Activated T-cell treated with anti-CD3 and anti-CD28 coated beads, Interleukin-2, amount 50 U/mL, for 72 hours (primary cell): ENCODE measurements around the gene AKTIP. TPM values are rescaled to one million over a fixed set of nuclear protein-coding genes. Genes with fewer than 3 reads are reported as not detected.
"Not testable (repeated sequence)": the region's sequence is repeated elsewhere in the genome, so short reads cannot be mapped to it uniquely, and the experiment has no call there.

ENCODE experiments used
- ATAC-seq, 2 donors: fragments of 150-1000 bp; cut with Tn5 transposase; replicated peaks in 1 of 2; 2 replicates each; pipeline ENCODE4 v1.10.0; 2021; ENCODE audit warnings: moderate library complexity in 2 of 2, mild to moderate bottlenecking in 1 of 2
- DNase-seq, 2 donors: peaks; one replicate each; pipeline ENCODE4 v3.0.0; 2021 to 2022; ENCODE audit warnings: mixed read lengths in 1 of 2
- H3K27ac Mint-ChIP-seq: one replicate; pipeline ENCODE4 v1.8.0; 2022; ENCODE audit warnings: mild to moderate bottlenecking, moderate library complexity, mixed read lengths
- H3K27me3 Mint-ChIP-seq: one replicate; pipeline ENCODE4 v1.8.0; 2022; ENCODE audit warnings: low read depth, mixed read lengths
- H3K36me3 Mint-ChIP-seq, 2 donors: one replicate each; pipeline ENCODE4 v1.8.0; 2022; ENCODE audit warnings: mixed read lengths in 2 of 2, mild to moderate bottlenecking in 1 of 2; ENCODE audit not compliant: insufficient read depth in 2 of 2
- H3K4me1 Mint-ChIP-seq: one replicate; pipeline ENCODE4 v1.8.0; 2022; ENCODE audit warnings: low read depth, mixed read lengths
- H3K4me3 Mint-ChIP-seq, 2 donors: one replicate each; pipeline ENCODE4 v1.8.0; 2022; ENCODE audit warnings: mild to moderate bottlenecking in 2 of 2, mixed read lengths in 2 of 2, moderate library complexity in 2 of 2
- H3K9me3 Mint-ChIP-seq, 2 donors: one replicate each; pipeline ENCODE4 v1.8.0; 2022; ENCODE audit warnings: mixed read lengths in 2 of 2
- total RNA-seq, 2 donors: library from RNA; stranded (reverse); gene quantifications; one replicate each; pipeline ENCODE4 v1.2.3, GENCODE V29; 2022

AKTIP gene
- total RNA-seq, 2 donors from 2014 or later = 33.7 to 33.9 TPM

GRCh38 chr16:53529513-53529912, 26.5 kb upstream of the AKTIP start:
- DNase-seq = no peak
- Mint-ChIP-seq H3K4me1 (peaks cover 7% of the 10 kb centered on the region), H3K36me3 (no peaks in the 10 kb centered on the region), H3K4me3 (no peak overlapping the region), H3K27me3 (no peaks in the 10 kb centered on the region), H3K27ac (no peak overlapping the region), H3K9me3 (no peaks in the 10 kb centered on the region)
- ATAC-seq = no peak

GRCh38 chr16:53528797-53529196, 25.8 kb upstream of the AKTIP start:
- no peak for ATAC-seq
- H3K4me1 Mint-ChIP-seq = no peaks in the 10 kb centered on the region

GRCh38 chr16:53523971-53524548, 21.1 kb upstream of the AKTIP start:
- DNase-seq (no peak), ATAC-seq (no peak)
- Mint-ChIP-seq H3K9me3 (no peaks in the 10 kb centered on the region), H3K27ac (no peak overlapping the region), H3K4me1 (peaks cover 22% of the 10 kb centered on the region), H3K27me3 (peaks cover 8% of the 10 kb centered on the region), H3K4me3 (no peak overlapping the region), H3K36me3 (peaks cover 0 to 3% of the 10 kb centered on the region in 2 donors)

More at GRCh38 chr16:53528797-53529196, 25.8 kb upstream of the AKTIP start:
- DNase-seq = no peak
- Mint-ChIP-seq H3K27me3 (no peaks in the 10 kb centered on the region), H3K4me3 (no peak overlapping the region), H3K9me3 (no peaks in the 10 kb centered on the region), H3K27ac (no peak overlapping the region), H3K36me3 (no peaks in the 10 kb centered on the region)

- ATAC-seq (no peak), DNase-seq (no peak)
- Mint-ChIP-seq H3K27ac (no peak overlapping the region), H3K9me3 (no peaks in the 10 kb centered on the region), H3K4me3 (no peak overlapping the region), H3K36me3 (peaks cover 0 to 3% of the 10 kb centered on the region in 2 donors), H3K4me1 (peaks cover 30% of the 10 kb centered on the region), H3K27me3 (peaks cover 8% of the 10 kb centered on the region)
Observed at GRCh38 chr16:53523126-53523804, 20.3 kb upstream of the AKTIP start.

GRCh38 chr16:53519417-53520091, 16.5 kb upstream of the AKTIP start:
- ATAC-seq = peak; percentile 4 to 16

GRCh38 chr16:53518550-53519416, 15.8 kb upstream of the AKTIP start:
- Mint-ChIP-seq H3K36me3 (peaks cover 1 to 6% of the 10 kb centered on the region in 2 donors), H3K4me1 (peaks cover 56% of the 10 kb centered on the region), H3K9me3 (peaks cover 0 to 6% of the 10 kb centered on the region in 2 donors), H3K27me3 (peaks cover 8% of the 10 kb centered on the region), H3K27ac (peak overlapping the region; percentile 36), H3K4me3 (peak overlapping the region; percentile 69 to 76)
- ATAC-seq (peak; percentile 92 to 96), DNase-seq (peak; percentile 77 to 83)

More at GRCh38 chr16:53519417-53520091, 16.5 kb upstream of the AKTIP start:
- Mint-ChIP-seq H3K4me3 (peak overlapping the region; percentile 69 to 76), H3K27ac (peak overlapping the region; percentile 36), H3K36me3 (peaks cover 0 to 5% of the 10 kb centered on the region in 2 donors), H3K4me1 (peaks cover 56% of the 10 kb centered on the region), H3K9me3 (peaks cover 0 to 2% of the 10 kb centered on the region in 2 donors), H3K27me3 (peaks cover 8% of the 10 kb centered on the region)
- DNase-seq = no peak

- Mint-ChIP-seq H3K36me3 (peaks cover 1 to 6% of the 10 kb centered on the region in 2 donors), H3K4me3 (peak overlapping the region; percentile 69 to 76), H3K27ac (peak overlapping the region; percentile 36), H3K27me3 (peaks cover 8% of the 10 kb centered on the region), H3K4me1 (peaks cover 56% of the 10 kb centered on the region), H3K9me3 (peaks cover 0 to 6% of the 10 kb centered on the region in 2 donors)
- DNase-seq (no peak), ATAC-seq (no peak)
Observed at GRCh38 chr16:53517851-53518250, 14.8 kb upstream of the AKTIP start.

- Mint-ChIP-seq H3K36me3 (peaks cover 1 to 6% of the 10 kb centered on the region in 2 donors), H3K4me1 (peaks cover 54% of the 10 kb centered on the region), H3K9me3 (peaks cover 0 to 6% of the 10 kb centered on the region in 2 donors), H3K27ac (no peak overlapping the region), H3K4me3 (no peak overlapping the region), H3K27me3 (peaks cover 3% of the 10 kb centered on the region)
- ATAC-seq = no peak
- DNase-seq = no peak
Observed at GRCh38 chr16:53515811-53516210, 12.8 kb upstream of the AKTIP start.

GRCh38 chr16:53515259-53515658, 12.2 kb upstream of the AKTIP start:
- peaks cover 0 to 6% of the 10 kb centered on the region in 2 donors for H3K9me3 Mint-ChIP-seq
- no peak overlapping the region for H3K4me3 Mint-ChIP-seq
- no peak for DNase-seq
- peaks cover 55% of the 10 kb centered on the region for H3K4me1 Mint-ChIP-seq
- H3K36me3 Mint-ChIP-seq = peaks cover 1 to 6% of the 10 kb centered on the region in 2 donors
- ATAC-seq = no peak
- no peaks in the 10 kb centered on the region for H3K27me3 Mint-ChIP-seq
- no peak overlapping the region for H3K27ac Mint-ChIP-seq

GRCh38 chr16:53512795-53513194, 9.8 kb upstream of the AKTIP start:
- H3K4me1 Mint-ChIP-seq = peaks cover 32% of the 10 kb centered on the region
- H3K36me3 Mint-ChIP-seq = not testable (repeated sequence)

GRCh38 chr16:53511403-53512280, 8.6 kb upstream of the AKTIP start:
- Mint-ChIP-seq H3K36me3 (peaks cover 1 to 4% of the 10 kb centered on the region in 2 donors), H3K27me3 (no peaks in the 10 kb centered on the region), H3K4me1 (peaks cover 25% of the 10 kb centered on the region), H3K27ac (no peak overlapping the region), H3K4me3 (no peak overlapping the region), H3K9me3 (peaks cover 0 to 6% of the 10 kb centered on the region in 2 donors)
- DNase-seq (no peak), ATAC-seq (no peak)

More at GRCh38 chr16:53512795-53513194, 9.8 kb upstream of the AKTIP start:
- ATAC-seq, H3K4me3 Mint-ChIP-seq, H3K27me3 Mint-ChIP-seq, H3K27ac Mint-ChIP-seq, H3K9me3 Mint-ChIP-seq, DNase-seq: not testable (repeated sequence)

- Mint-ChIP-seq H3K27ac (no peak overlapping the region), H3K36me3 (peaks cover 1 to 4% of the 10 kb centered on the region in 2 donors), H3K9me3 (peaks cover 0 to 6% of the 10 kb centered on the region in 2 donors), H3K4me1 (peaks cover 25% of the 10 kb centered on the region), H3K4me3 (no peak overlapping the region), H3K27me3 (no peaks in the 10 kb centered on the region)
- ATAC-seq (peak; percentile 10 to 26), DNase-seq (no peak)
Observed at GRCh38 chr16:53511084-53511402, 8.0 kb upstream of the AKTIP start.
